ENCODE measurements around the gene CDKN2B-AS1. TPM values are rescaled to one million over a fixed set of nuclear protein-coding genes. Genes with fewer than 3 reads are reported as not detected.

Gene CDKN2B-AS1
- total RNA-seq, 1 donor from 2014 or later, result not detected

- no peak for DNase-seq (ENCODE audit: low spot score)
- Histone ChIP-seq H3K4me1 (no peaks in the 10 kb centered on the region), H2AFZ (replicated peaks) (no peak overlapping the region), H3K27ac (no peak overlapping the region), H3F3A (ENCODE audit: low read depth) (peaks cover 11% of the 10 kb centered on the region), H3K4me3 (no peak overlapping the region), H3K9me3 (ENCODE audit: low read depth) (no peaks in the 10 kb centered on the region), H3K4me2 (no peak overlapping the region), H3K9ac (no peak overlapping the region), H4K20me1 (ENCODE audit: low read depth) (peaks cover 34% of the 10 kb centered on the region), H3K36me3 (no peaks in the 10 kb centered on the region), H3K27me3 (peaks cover 100% of the 10 kb centered on the region), H3K79me2 (ENCODE audit: low read depth) (no peaks in the 10 kb centered on the region)
- no peak overlapping the region for H3K27ac Mint-ChIP-seq
- peak; percentile 4 for TF ChIP-seq EZH2 (IDR thresholded peaks at IDR 0.05)
- TF ChIP-seq CTCF (IDR thresholded peaks at IDR 0.05), result no peak
- H3K9me3 Mint-ChIP-seq, result peaks cover 3% of the 10 kb centered on the region
- no peak overlapping the region for H3K4me3 Mint-ChIP-seq
- H3K27me3 Mint-ChIP-seq (ENCODE audit: insufficient read depth, low read depth), result peaks cover 61% of the 10 kb centered on the region
- H3K36me3 Mint-ChIP-seq, result no peaks in the 10 kb centered on the region
- peaks cover 4% of the 10 kb centered on the region for H3K4me1 Mint-ChIP-seq
Measured at GRCh38 chr9:21985964-21986667, 8.5 kb upstream of the CDKN2B-AS1 start.

GRCh38 chr9:21988056-21988990, 6.3 kb upstream of the CDKN2B-AS1 start:
- H3K9ac ChIP-seq, result no peak overlapping the region
- peaks cover 3% of the 10 kb centered on the region for H3K9me3 Mint-ChIP-seq
- peaks cover 59% of the 10 kb centered on the region for H3K27me3 Mint-ChIP-seq (ENCODE audit: insufficient read depth, low read depth)
- H3K9me3 ChIP-seq (ENCODE audit: low read depth), result no peaks in the 10 kb centered on the region
- no peak overlapping the region for H3K27ac ChIP-seq
- no peak overlapping the region for H3K4me2 ChIP-seq
- H3K27ac Mint-ChIP-seq, result no peak overlapping the region
- no peaks in the 10 kb centered on the region for H3K4me1 ChIP-seq
- no peak overlapping the region for H2AFZ ChIP-seq (replicated peaks)
- H3K4me3 ChIP-seq, result no peak overlapping the region
- no peaks in the 10 kb centered on the region for H3K36me3 ChIP-seq
- no peaks in the 10 kb centered on the region for H3K36me3 Mint-ChIP-seq
- H3K27me3 ChIP-seq, result peaks cover 100% of the 10 kb centered on the region
- H3K4me1 Mint-ChIP-seq, result peaks cover 8% of the 10 kb centered on the region
- no peak for DNase-seq (ENCODE audit: low spot score)
- H3K79me2 ChIP-seq (ENCODE audit: low read depth), result no peaks in the 10 kb centered on the region
- peaks cover 23% of the 10 kb centered on the region for H3F3A ChIP-seq (ENCODE audit: low read depth)
- TF ChIP-seq EZH2 (IDR thresholded peaks at IDR 0.05), result peak; percentile 23
- TF ChIP-seq EZH2phosphoT487 (IDR thresholded peaks at IDR 0.05), result no peak
- H4K20me1 ChIP-seq (ENCODE audit: low read depth), result peaks cover 54% of the 10 kb centered on the region
- H3K4me3 Mint-ChIP-seq, result no peak overlapping the region

GRCh38 chr9:21989440-21990189, 5.0 kb upstream of the CDKN2B-AS1 start:
- peaks cover 59% of the 10 kb centered on the region for H3K27me3 Mint-ChIP-seq (ENCODE audit: insufficient read depth, low read depth)
- H3K79me2 ChIP-seq (ENCODE audit: low read depth), result no peaks in the 10 kb centered on the region
- H3K9me3 Mint-ChIP-seq, result peaks cover 3% of the 10 kb centered on the region
- H3K36me3 ChIP-seq, result no peaks in the 10 kb centered on the region
- DNase-seq (ENCODE audit: low spot score), result peak; percentile 58
- H2AFZ ChIP-seq (replicated peaks), result no peak overlapping the region
- H3K4me2 ChIP-seq, result no peak overlapping the region
- H3K36me3 Mint-ChIP-seq, result no peaks in the 10 kb centered on the region
- H3K9ac ChIP-seq, result no peak overlapping the region
- no peak overlapping the region for H3K4me3 ChIP-seq
- peaks cover 24% of the 10 kb centered on the region for H3F3A ChIP-seq (ENCODE audit: low read depth)
- H3K4me3 Mint-ChIP-seq, result peak overlapping the region; percentile 48
- H3K27ac Mint-ChIP-seq, result no peak overlapping the region
- H3K27me3 ChIP-seq, result peaks cover 100% of the 10 kb centered on the region
- H4K20me1 ChIP-seq (ENCODE audit: low read depth), result peaks cover 60% of the 10 kb centered on the region
- H3K4me1 Mint-ChIP-seq, result peaks cover 15% of the 10 kb centered on the region
- H3K4me1 ChIP-seq, result peaks cover 6% of the 10 kb centered on the region
- TF ChIP-seq EZH2 (IDR thresholded peaks at IDR 0.05) (peak; percentile 78), EZH2phosphoT487 (IDR thresholded peaks at IDR 0.05) (peak; percentile 72), CTCF (IDR thresholded peaks at IDR 0.05) (no peak)
- no peak overlapping the region for H3K27ac ChIP-seq
- H3K9me3 ChIP-seq (ENCODE audit: low read depth), result no peaks in the 10 kb centered on the region

Measured in neural progenitor cell (in vitro differentiated cells).